K562 (cell line): ENCODE data around the gene LIMS1. TPM values are rescaled to one million over a fixed set of nuclear protein-coding genes. Genes with fewer than 3 reads are reported as not detected.

Source experiments
- ATAC-seq: fragments of 200-7000 bp; cut with Tn5 transposase; 3 replicates; pipeline ENCODE4 v1.9.1; 2020; ENCODE audit warnings: moderate library complexity
- BruUV-seq: library from RNA; stranded (reverse); fragments of 400-500 nt; replicated peaks from 2 replicates; lab custom pipeline; 2021; lab: Mats Ljungman, UMichigan
- CTCF ChIA-PET: fragments of 300-600 bp; formaldehyde crosslinking; extraction: SDS; loops from one replicate; lab custom pipeline; 2021; ENCODE audit warnings: low intra/inter-chr PET ratio; lab: Yijun Ruan, JAX
- POLR2A ChIA-PET: fragments of 300-600, 350-650 bp; sonication (Branson Sonifier 250); formaldehyde crosslinking; extraction: SDS; loops from one replicate; lab custom pipeline; 2021; ENCODE audit warnings: antibody characterized with exemption, inconsistent platforms; lab: Yijun Ruan, JAX
- DNase-seq, 4 experiments: peaks; one replicate each; pipeline versions ENCODE4 v3.0.0 to v3.0.0-alpha.2; 2011 to 2018; ENCODE audit warnings: low spot score in 3 of 4, mixed read lengths in 3 of 4; ENCODE audit errors: extremely low read depth in 1 of 4
- FAIRE-seq: peaks from 2 replicates; lab custom pipeline; 2011; peaks lifted over from hg19 to GRCh38; lab: Jason Lieb, UNC
- H2AFZ ChIP-seq: 2 replicates; pipeline ENCODE4 v1.6.0; 2011; ENCODE audit warnings: low read depth, low read length, control low read depth, inconsistent platforms
- H3K27ac ChIP-seq: fragments of 200-600 bp; 3 replicates; pipeline ENCODE4 v1.8.0; 2011; ENCODE audit warnings: low read depth, mild to moderate bottlenecking, control low read depth, inconsistent platforms, low read length, moderate library complexity, mixed read lengths; ENCODE audit errors: extremely low read depth
- H3K27me3 ChIP-seq, 2 experiments: fragments of 300-600 bp in 1 of 2; 2 replicates in 1 of 2; 3 replicates in 1 of 2; pipeline versions ENCODE4 v1.6.0 to v1.8.0; 2011; ENCODE audit warnings: inconsistent platforms in 2 of 2, low read length in 2 of 2, mild to moderate bottlenecking in 1 of 2, mixed read lengths in 1 of 2, moderate library complexity in 1 of 2; ENCODE audit not compliant: control insufficient read depth in 2 of 2, insufficient read depth in 2 of 2
- H3K36me3 ChIP-seq: fragments of 300-600 bp; 3 replicates; pipeline ENCODE4 v1.8.0; 2011; ENCODE audit warnings: mild to moderate bottlenecking, low read length, inconsistent platforms; ENCODE audit not compliant: control insufficient read depth, insufficient read depth
- H3K4me1 ChIP-seq, 2 experiments: fragments of 200-600 bp in 1 of 2; replicated peaks in 1 of 2; 2 replicates in 1 of 2; 3 replicates in 1 of 2; pipeline versions ENCODE4 v1.5.1 to v1.8.0; 2011; ENCODE audit warnings: inconsistent platforms in 2 of 2, low read length in 2 of 2, mild to moderate bottlenecking in 1 of 2, mixed read lengths in 1 of 2, moderate library complexity in 1 of 2; ENCODE audit not compliant: control insufficient read depth in 2 of 2, insufficient read depth in 2 of 2
- H3K4me2 ChIP-seq: 2 replicates; pipeline ENCODE4 v1.6.1; 2011; ENCODE audit warnings: low read length, control low read depth, inconsistent platforms, mixed read lengths; ENCODE audit not compliant: insufficient read depth
- H3K4me3 ChIP-seq: fragments of 200-600 bp; sonication (generic), shearing (Covaris generic); 2 replicates; pipeline ENCODE4 v1.5.1; 2016; ENCODE audit warnings: control low read depth, inconsistent platforms
- H3K79me2 ChIP-seq: fragments of 200-600 bp; 3 replicates; pipeline ENCODE4 v1.8.0; 2011; ENCODE audit warnings: low read length, inconsistent platforms; ENCODE audit not compliant: control insufficient read depth, insufficient read depth
- H3K9ac ChIP-seq, 2 experiments: 2 replicates each; pipeline versions ENCODE4 v1.6.0 to v1.6.1; 2011; ENCODE audit warnings: low read depth in 2 of 2, low read length in 2 of 2, control low read depth in 1 of 2, inconsistent platforms in 1 of 2, mild to moderate bottlenecking in 1 of 2, mixed read lengths in 1 of 2; ENCODE audit not compliant: insufficient read depth in 1 of 2
- H3K9me1 ChIP-seq: one replicate; pipeline ENCODE4 v1.6.0; 2011; ENCODE audit warnings: inconsistent platforms, mild to moderate bottlenecking, low read length, moderate library complexity; ENCODE audit not compliant: control insufficient read depth, insufficient read depth
- H3K9me3 ChIP-seq: replicated peaks from 2 replicates; pipeline ENCODE4 v1.5.1; 2011; ENCODE audit warnings: low read depth, low read length, inconsistent platforms; ENCODE audit not compliant: control insufficient read depth, insufficient read depth
- H4K20me1 ChIP-seq: replicated peaks from 2 replicates; pipeline ENCODE4 v1.6.1; 2011; ENCODE audit warnings: low read length, inconsistent platforms, mixed read lengths; ENCODE audit not compliant: control insufficient read depth, insufficient read depth
- ASH1L ChIP-seq: fragments of 450-650 bp; IDR thresholded peaks from 2 replicates; pipeline ENCODE4 v1.6.1; 2018; ENCODE audit warnings: borderline replicate concordance, mild to moderate bottlenecking, low read depth; ENCODE audit not compliant: partially characterized antibody
- HOMEZ ChIP-seq: fragments of 250-450 bp; sonication (Bioruptor Pico); IDR thresholded peaks from 2 replicates; pipeline ENCODE4 v1.4.0; 2020; ENCODE audit warnings: mild to moderate bottlenecking, moderate library complexity
- SMAD2 ChIP-seq: fragments of 150-350 bp; IDR thresholded peaks from 2 replicates; pipeline ENCODE4 v1.6.1; 2014; ENCODE audit warnings: low read depth, mild to moderate bottlenecking, low read length
- WGBS: fragments of 100-300 bp; shearing (Covaris generic); methylation state at CpG from one replicate; pipeline ENCODE4 v1.1.6; 2016; ENCODE audit warnings: low coverage, mixed read lengths; ENCODE audit not compliant: insufficient coverage; ENCODE audit errors: missing lambda C conversion rate; 5-methylcytosine and 5-hydroxymethylcytosine counted together
- in situ Hi-C: fragments of 300-500 bp; cut with MboI; formaldehyde crosslinking; loops from 4 replicates; pipeline ENCODE4 v1.15.0; 2018; ENCODE audit warnings: inconsistent platforms, mixed read lengths
- intact Hi-C: fragments of 100-400 bp; cut with micrococcal nuclease; formaldehyde crosslinking; loops from 2 replicates; pipeline ENCODE4 v1.14.2; 2022
- polyA plus RNA-seq, 8 experiments: library from polyadenylated mRNA; depleted of rRNA in 4 of 8; stranded (reverse) in 5 of 8; unstranded in 3 of 8; fragments of >200 nt; fragmentation: Nextera tagmentation in 2 of 8; fragmentation: Illumina TruSeq in 1 of 8; extraction: Ambion mirVana in 2 of 8; extraction: Trizol in 1 of 8; gene quantifications; 2 replicates each; pipeline versions ENCODE4 v1.2.1 to v1.2.3, GENCODE V29; 2011 to 2014; ENCODE audit warnings: inconsistent platforms in 1 of 8, missing spikeins in 1 of 8
- total RNA-seq, 7 experiments: library from RNA; depleted of rRNA in 6 of 7; stranded (reverse); fragments of >200 nt in 6 of 7; fragmentation: Illumina TruSeq in 2 of 7; extraction: Trizol in 2 of 7; gene quantifications; 2 replicates each; pipeline versions ENCODE4 v1.2.1 to v1.2.3, GENCODE V29; 2011 to 2021; ENCODE audit warnings: low replicate concordance in 1 of 7

Gene LIMS1
- total and polyA plus RNA-seq, 9 of the 15 experiments (the other 6 are each of a cell fraction or from before 2014, with no cell fraction given), result 52.8 to 134 (median 81.0) TPM

- TF ChIP-seq SMAD2, result no peak
- TF ChIP-seq, all 486 proteins: peak for 0
Observed at GRCh38 chr2:108564510-108564909, 30.2 kb downstream of the LIMS1 start (continued).

GRCh38 chr2:108565778-108566375 lies 31.6 kb downstream of the LIMS1 start:
- ChIA-PET CTCF (no interaction called here), POLR2A (interaction anchor here (1.0 to 1.6 kb wide), 3 partner anchors 8 to 31 kb away, joined by 3 read pairs; no protein-coding TSS in a partner anchor)
- Histone ChIP-seq H3K79me2 (peaks cover 60% of the 10 kb centered on the region), H4K20me1 (no peaks in the 10 kb centered on the region; the same call in 1 of the 2 replicates), H3K4me2 (no peak overlapping the region), H3K27ac (no peak overlapping the region), H3K36me3 (no peaks in the 10 kb centered on the region), H3K9ac (no peak overlapping the region), H3K4me1 (peaks cover 5 to 8% of the 10 kb centered on the region in 2 experiments; a peak in 3 of 5 replicates), H2AFZ (no peak overlapping the region), H3K9me1 (peaks cover 2% of the 10 kb centered on the region), H3K4me3 (no peak overlapping the region), H3K9me3 (no peaks in the 10 kb centered on the region), H3K27me3 (no peaks in the 10 kb centered on the region)
- 87% methylated on average over 3 of the region's 3 CpGs for WGBS
- no peak for TF ChIP-seq HOMEZ (CRISPR knock-in tag)
- no peak for TF ChIP-seq ASH1L
- BruUV-seq, result no TSS peak
- in situ Hi-C loops (no loop called here), intact Hi-C loops (no loop called here)
- no peak for FAIRE-seq
- no peak for ATAC-seq
- no peak for DNase-seq
